AG04449 (cell line): Measurements from ENCODE around the gene SDHAF1.
"Not testable (repeated sequence)": the region's sequence is repeated elsewhere in the genome, so short reads cannot be mapped to it uniquely, and the experiment has no call there.

ENCODE experiments used
- CTCF ChIA-PET: fragments of 350-600 bp; formaldehyde crosslinking; extraction: SDS; loops from one replicate; lab custom pipeline; 2021; ENCODE audit warnings: antibody characterized with exemption; lab: Yijun Ruan, JAX
- POLR2A ChIA-PET: fragments of 400-600, 350-600 bp; formaldehyde crosslinking; extraction: SDS; loops from one replicate; lab custom pipeline; 2020; ENCODE audit warnings: antibody characterized with exemption, inconsistent platforms; lab: Yijun Ruan, JAX
- DNase-seq: peaks from one replicate; pipeline ENCODE4 v3.0.0-alpha.2; 2010; ENCODE audit warnings: low read depth, low spot score
- H3K4me3 ChIP-seq: 2 replicates; pipeline ENCODE4 v1.5.1; 2011; ENCODE audit warnings: low read depth, mild to moderate bottlenecking, control low read depth, low read length
- CTCF ChIP-seq: IDR thresholded peaks from one replicate; pipeline ENCODE4 v1.5.1; 2011; ENCODE audit warnings: mild to moderate bottlenecking, moderate library complexity, low read length, control low read depth, inconsistent platforms; ENCODE audit not compliant: insufficient read depth; ENCODE audit errors: missing control alignments

SDHAF1 gene

GRCh38 chr19:35975608-35976214 lies 19.3 kb upstream of the SDHAF1 start:
- ChIA-PET POLR2A (no interaction called here), CTCF (interaction anchor here (1.1 kb wide), 1 partner anchor 27 kb away, joined by 4 read pairs; no protein-coding TSS in a partner anchor)
- no peak for TF ChIP-seq CTCF
- no peak for DNase-seq
- no peak overlapping the region for H3K4me3 ChIP-seq

- H3K4me3 ChIP-seq, result no peak overlapping the region
- ChIA-PET CTCF (no interaction called here), POLR2A (no interaction called here)
- no peak for TF ChIP-seq CTCF
- no peak for DNase-seq
Measured at GRCh38 chr19:35977446-35978222, 17.4 kb upstream of the SDHAF1 start.

- CTCF ChIA-PET, result no interaction called here
- DNase-seq, result no peak
- H3K4me3 ChIP-seq, result no peak overlapping the region
- no peak for TF ChIP-seq CTCF
- POLR2A ChIA-PET, result no interaction called here
Measured at GRCh38 chr19:35978271-35978670, 16.7 kb upstream of the SDHAF1 start.

- no peak overlapping the region for H3K4me3 ChIP-seq
- POLR2A ChIA-PET, result no interaction called here
- no peak for DNase-seq
- CTCF ChIA-PET, result no interaction called here
- TF ChIP-seq CTCF, result no peak
Measured at GRCh38 chr19:35978832-35979365, 16.1 kb upstream of the SDHAF1 start.

GRCh38 chr19:35980997-35981396 lies 14.0 kb upstream of the SDHAF1 start:
- H3K4me3 ChIP-seq, POLR2A ChIA-PET, DNase-seq, CTCF ChIA-PET: not testable (repeated sequence)

- no peak for DNase-seq
- ChIA-PET POLR2A (no interaction called here), CTCF (interaction anchor here (1.4 kb wide), 1 partner anchor 11 kb away, joined by 4 read pairs; the partner anchor contains the start of gene SDHAF1)
- no peak for TF ChIP-seq CTCF
- no peak overlapping the region for H3K4me3 ChIP-seq
Measured at GRCh38 chr19:35983177-35983576, 11.8 kb upstream of the SDHAF1 start.
